HG02973 (cell line): ENCODE measurements around the gene TPRA1.
A peak's percentile ranks its signal among the peaks of the same experiment; 100 is the strongest.

Source experiments
- ATAC-seq: cut with Tn5 transposase; IDR thresholded peaks from one replicate; pipeline ENCODE4 v1.9.1; 2021; ENCODE audit warnings: moderate library complexity; ENCODE audit not compliant: unreplicated experiment

TPRA1 gene

GRCh38 chr3:127590593-127591465 lies at the start of gene TPRA1:
Gene TPRA1, minus strand, starts transcription at chr3:127590733. Its CDS starts 10,587 bp downstream, at chr3:127580146.
- ATAC-seq, result peak; percentile 64

DNA sequence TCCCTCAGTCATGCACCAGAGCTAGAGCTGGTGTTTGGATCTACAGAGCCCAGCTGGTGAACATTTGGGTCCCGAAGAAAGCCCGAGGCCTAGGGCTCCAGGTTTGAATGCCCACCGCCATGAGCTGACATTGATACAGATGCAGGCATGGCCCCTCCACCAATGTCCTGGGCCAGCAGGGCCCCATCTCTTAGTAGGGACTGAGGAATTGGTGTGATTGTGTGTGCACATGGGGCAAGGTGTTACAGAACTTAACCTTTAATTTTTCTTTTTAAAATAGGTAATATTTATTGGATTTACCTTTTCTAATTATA lies 49.5 kb upstream of the TPRA1 start:
- no peak for ATAC-seq

DNA sequence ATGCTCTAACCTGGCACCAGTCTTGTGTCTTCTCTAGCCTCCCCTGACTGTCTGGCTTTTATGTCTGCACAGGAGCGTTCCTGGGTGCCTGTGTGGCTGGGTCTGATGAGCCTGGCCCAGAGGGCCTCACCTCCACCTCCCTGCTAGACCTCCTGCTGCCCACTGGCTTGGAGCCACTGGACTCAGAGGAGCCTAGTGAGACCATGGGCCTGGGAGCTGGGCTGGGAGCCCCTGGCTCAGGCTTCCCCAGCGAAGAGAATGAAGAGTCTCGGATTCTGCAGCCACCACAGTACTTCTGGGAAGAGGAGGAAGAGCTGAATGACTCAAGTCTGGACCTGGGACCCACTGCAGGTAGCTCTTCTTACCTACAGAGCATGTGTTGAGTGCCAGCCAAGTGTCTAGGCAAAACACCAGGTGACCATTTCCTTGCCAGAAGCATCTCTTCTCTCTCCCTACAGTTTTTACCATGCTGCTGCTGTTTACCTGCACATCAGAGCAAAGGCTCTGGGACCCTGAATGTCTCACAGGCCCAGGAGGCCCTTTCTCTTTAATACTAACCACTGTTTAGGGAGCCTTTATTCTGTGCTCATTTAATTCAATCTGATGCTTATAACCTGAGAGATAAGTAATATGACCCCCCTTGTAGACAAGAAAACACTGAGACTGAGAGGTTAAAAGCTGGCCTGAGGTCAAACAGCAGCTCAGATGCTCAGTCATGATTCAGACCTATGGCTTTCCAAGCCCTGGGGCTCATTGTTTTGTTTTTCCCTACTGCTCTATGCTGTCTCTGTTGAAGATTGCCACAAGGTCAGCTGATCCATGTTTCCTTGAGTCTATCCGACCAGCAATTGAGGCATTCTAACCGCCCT lies 48.9 kb upstream of the TPRA1 start:
- ATAC-seq, result no peak

GRCh38 chr3:127637971-127638370 lies 47.4 kb upstream of the TPRA1 start:
- ATAC-seq, result no peak

DNA sequence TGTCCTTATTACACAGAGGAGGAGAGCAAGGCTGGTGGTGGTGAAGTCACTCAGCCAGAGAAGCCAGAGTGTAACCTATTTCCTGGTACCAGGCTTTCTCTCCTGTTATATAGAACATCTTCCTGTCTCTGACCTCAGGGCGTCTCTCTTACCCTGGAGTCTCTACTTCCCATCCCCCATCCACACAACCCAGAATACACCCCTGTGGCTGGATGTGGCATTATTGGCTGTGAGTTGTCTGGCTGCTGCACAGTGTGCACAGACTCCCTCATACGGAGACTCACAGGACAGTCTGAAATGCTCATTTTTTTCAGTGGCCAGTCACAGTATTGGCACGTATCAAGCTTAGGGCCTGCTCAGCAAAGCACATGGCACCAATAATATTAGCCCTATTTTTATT lies 47.0 kb upstream of the TPRA1 start:
- ATAC-seq, result no peak

- no peak for ATAC-seq
Measured at GRCh38 chr3:127634653-127635052, 44.1 kb upstream of the TPRA1 start.

DNA sequence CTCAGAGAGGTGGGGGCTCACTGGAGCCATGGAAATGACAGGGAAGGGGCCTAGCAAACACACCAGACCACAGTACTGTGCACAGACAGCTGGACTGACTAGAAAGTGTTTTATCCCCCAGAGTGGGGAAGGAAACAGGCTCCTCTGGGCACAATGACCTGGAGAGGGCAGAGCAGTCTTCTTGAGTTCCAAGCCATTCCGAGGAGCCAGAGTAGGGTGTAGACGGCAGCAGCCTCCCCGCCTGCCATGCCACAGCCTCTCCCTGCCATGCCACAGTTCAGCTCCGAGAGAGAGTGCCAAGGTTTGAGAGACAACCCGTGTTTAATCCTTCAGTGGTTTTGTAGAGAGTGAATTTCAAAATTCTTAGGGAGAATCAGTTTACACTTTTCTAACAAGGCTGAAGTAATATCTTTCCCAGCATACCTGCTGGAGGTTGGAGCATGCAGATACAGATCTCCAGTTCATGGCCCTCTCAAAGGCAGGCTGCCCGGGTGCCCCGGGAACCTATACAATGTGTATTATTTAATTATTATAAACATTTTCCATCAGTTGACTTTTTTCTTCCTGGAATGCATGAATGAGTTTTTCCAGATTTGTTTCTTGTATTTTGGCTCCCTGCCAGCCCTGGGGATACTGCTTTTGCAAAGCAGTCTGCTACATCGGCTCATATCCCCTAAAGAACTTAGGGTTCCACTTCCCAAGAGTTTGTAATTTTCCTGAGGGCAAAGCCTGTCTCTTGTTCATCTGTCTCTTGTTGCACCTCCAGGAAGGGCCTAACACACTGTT lies 41.7 kb upstream of the TPRA1 start:
- no peak for ATAC-seq

DNA sequence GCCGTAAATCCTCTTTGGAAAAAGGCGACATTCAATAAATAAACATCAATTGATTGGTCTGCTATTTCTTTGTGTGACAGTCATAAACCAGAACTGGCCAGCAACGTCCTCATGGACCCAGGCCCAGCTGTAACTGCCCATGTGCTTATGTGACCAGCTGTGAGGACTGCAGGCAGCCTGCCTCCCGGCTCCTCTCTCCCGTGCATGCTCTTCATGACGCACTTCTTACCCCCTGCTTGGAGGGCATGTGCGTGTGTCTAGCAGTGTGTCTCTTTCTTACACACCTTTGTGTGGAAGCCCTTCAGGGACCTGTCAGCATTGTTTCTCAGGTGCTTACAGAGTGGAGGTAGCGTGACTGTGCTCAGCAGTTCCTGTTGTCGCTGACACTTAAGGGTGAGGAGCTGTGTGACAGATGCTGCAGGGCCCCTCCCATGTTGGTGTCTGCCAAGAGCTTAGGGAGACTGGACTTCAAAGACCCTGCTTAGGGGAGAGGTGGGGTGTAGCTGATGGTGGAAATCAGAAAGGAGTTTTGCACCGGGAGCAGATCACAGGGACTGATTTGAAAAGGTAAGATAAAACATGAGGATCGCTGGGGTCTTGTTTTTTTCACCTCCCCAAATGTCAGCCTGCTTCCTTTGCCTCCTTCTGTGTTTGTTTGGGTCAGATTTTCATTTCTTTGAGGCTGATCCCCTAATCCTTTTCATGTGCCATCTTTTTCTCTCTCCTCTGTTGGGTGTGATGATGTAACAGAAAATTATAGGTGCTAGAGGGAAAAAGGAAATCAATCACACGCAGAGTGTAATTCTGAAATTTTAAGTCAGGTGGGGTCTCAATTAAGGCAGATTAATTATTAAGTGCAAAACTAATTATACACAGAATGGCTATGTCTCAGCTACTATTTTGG lies 40.5 kb upstream of the TPRA1 start:
- no peak for ATAC-seq

DNA sequence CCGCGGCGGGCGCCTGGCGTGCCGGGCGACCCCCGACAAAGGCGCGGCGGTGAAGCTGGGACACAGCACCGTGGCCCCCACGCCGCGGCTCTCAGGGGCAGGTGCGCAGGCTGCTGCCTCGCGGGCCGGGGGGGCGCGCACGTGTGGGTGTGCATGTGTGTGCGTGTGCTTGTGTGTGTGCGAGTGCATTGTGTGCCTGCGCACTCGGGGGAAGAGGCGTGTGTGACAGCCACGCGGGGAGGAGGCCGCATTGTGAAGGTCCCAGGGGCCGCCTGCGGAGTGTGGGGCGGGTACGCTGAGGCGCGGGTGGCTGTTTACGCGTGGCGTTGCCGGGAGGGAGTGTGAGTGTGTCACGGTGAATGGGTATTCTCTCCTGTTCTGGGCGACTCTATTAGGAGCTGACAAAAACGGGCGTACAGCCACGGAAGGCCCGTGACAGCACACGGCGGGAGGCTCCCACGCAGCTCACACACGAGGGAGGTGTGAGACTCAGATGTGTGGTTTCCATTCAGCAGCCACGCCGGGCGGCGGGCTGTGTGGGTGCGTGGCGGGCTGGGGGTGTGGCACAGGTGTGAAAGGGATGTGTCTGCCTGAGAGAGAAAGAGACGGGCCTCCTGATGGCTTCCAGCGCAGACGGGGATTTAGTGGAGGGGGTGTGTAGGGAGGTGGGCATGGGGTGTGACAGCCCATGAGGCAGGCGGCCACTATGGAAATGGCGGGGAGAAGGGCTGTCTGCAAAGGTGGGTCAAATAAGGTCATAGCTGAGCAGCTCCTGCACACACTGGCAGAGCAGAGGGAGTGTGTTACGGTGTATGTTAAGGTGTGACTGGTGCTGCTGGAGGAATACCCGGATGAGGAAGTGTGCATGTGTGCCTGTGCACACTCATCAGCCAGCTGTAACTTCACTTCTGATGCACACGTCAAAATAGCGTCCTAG lies 39.2 kb upstream of the TPRA1 start:
- ATAC-seq, result no peak

DNA sequence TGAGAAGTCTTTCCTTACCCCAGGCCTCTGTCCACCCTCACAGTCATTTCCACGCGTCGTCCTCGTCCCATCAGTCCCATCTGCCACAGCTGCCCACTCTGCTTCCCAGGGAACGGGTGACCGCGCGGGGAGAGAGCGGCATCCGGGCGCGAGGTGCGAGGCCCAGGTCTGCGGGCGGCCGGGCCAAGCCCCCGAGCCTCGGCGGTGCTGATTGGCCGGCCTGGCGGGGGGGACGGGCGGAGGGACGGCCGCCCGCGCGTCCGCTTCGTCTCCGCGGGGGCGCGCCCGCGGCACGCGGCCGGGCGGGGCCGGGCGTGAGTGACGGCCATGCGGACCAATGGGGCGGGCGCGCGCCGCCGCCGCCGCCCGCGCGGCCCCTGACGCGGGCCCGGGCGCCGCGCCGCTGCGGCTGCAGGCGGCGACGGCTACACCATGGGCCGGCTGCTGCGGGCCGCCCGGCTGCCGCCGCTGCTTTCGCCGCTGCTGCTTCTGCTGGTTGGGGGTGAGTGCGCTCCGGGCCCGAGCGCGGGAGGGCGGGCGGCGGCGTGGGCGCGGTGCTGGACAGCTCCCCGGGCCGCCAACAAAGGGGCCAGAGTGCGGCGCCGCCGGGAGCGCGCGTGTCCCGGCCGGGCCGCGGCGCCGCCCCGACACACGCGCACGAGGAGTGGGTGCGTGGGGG lies 38.4 kb upstream of the TPRA1 start, which contains the start of gene PODXL2:
TSS of gene PODXL2 (plus strand) at position 398 of the 679 bp plus-strand sequence. CDS start at position 433, 35 bp downstream.
- no peak for ATAC-seq

- no peak for ATAC-seq
Measured at GRCh38 chr3:127628426-127628787, 37.9 kb upstream of the TPRA1 start.

DNA sequence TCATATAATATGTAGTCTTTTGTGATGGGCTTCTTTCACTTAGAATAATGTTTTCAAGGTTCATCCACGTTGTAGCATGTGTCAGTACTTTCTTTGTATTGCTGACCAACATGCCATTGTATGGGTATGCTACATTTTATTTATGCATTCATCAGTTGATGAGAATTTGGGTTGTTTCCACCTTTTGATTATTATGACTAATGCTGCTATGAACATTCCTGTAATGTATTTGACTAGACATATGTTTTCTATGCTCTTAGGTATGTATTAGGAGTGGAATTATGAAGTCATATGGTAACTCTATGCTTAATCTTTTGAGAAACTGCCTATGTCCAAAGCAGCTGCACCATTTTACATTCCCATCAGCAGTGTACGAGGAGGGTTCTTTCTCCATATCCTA lies 35.3 kb upstream of the TPRA1 start:
- no peak for ATAC-seq

- ATAC-seq, result no peak
Measured at GRCh38 chr3:127624063-127624462, 33.5 kb upstream of the TPRA1 start.

- no peak for ATAC-seq
Measured at GRCh38 chr3:127622772-127623576, 32.4 kb upstream of the TPRA1 start.

- no peak for ATAC-seq
Measured at GRCh38 chr3:127622031-127622430, 31.5 kb upstream of the TPRA1 start.

DNA sequence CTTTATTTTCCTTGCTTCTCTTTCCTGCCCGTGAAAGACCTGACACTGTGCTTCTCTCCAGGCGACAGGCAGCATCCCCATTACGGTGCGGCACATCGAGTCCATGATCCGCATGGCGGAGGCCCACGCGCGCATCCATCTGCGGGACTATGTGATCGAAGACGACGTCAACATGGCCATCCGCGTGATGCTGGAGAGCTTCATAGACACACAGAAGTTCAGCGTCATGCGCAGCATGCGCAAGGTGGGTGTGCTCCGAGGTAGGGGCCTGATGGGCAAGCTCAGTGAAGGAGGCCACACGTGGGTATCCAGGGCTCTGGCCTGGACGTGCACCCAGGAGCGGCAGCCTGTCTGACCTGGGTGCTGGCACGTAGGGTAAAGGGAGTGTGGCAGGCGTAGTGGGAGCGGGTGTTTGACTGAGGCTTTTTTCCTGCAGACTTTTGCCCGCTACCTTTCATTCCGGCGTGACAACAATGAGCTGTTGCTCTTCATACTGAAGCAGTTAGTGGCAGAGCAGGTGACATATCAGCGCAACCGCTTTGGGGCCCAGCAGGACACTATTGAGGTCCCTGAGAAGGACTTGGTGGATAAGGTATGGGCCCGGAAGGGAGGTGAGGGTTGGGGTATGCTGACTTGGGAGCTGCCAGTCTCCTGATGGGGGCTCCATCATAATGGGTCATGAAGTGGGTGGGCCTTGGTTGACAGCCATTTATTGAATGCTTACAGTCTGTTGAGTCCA lies 30.3 kb upstream of the TPRA1 start:
- no peak for ATAC-seq

DNA sequence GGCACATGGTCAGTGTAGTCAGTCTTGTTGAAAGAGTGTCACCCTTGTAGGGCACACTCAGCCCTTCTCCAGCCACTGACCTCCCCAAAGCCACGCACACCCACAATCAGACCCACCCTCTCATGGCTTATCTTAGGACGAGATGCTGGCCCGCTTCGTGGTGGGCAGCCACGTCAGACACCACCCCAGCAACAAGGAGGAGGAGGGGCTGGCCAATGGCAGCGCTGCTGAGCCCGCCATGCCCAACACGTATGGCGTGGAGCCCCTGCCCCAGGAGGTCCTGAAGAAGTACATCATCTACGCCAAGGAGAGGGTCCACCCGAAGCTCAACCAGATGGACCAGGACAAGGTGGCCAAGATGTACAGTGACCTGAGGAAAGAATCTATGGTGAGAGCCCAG lies 28.4 kb upstream of the TPRA1 start:
- no peak for ATAC-seq
